HG03558 (cell line): ENCODE results near the gene ST7.

Experiments used
- ATAC-seq: cut with Tn5 transposase; IDR thresholded peaks from one replicate; pipeline ENCODE4 v1.9.1; 2021; ENCODE audit warnings: moderate number of reproducible peaks; ENCODE audit not compliant: unreplicated experiment; ENCODE audit errors: extremely low read depth

Gene ST7

GRCh38 chr7:117085275-117085674 lies 132.0 kb downstream of the ST7 start:
- ATAC-seq = no peak

- no peak for ATAC-seq
Measured at GRCh38 chr7:117085769-117086463, 132.6 kb downstream of the ST7 start.

GRCh38 chr7:117086788-117087187 lies 133.5 kb downstream of the ST7 start:
- ATAC-seq = no peak

GRCh38 chr7:117087639-117088396 lies 134.5 kb downstream of the ST7 start:
- no peak for ATAC-seq

GRCh38 chr7:117088623-117089194 lies 135.4 kb downstream of the ST7 start:
- ATAC-seq = no peak

- no peak for ATAC-seq
Measured at GRCh38 chr7:117090791-117091190, 137.5 kb downstream of the ST7 start.

GRCh38 chr7:117091721-117092120 lies 138.4 kb downstream of the ST7 start:
- no peak for ATAC-seq

GRCh38 chr7:117092785-117093184 lies 139.5 kb downstream of the ST7 start:
- no peak for ATAC-seq

GRCh38 chr7:117094457-117094856 lies 141.2 kb downstream of the ST7 start:
- no peak for ATAC-seq

- no peak for ATAC-seq
Measured at GRCh38 chr7:117095055-117095454, 141.8 kb downstream of the ST7 start.

- no peak for ATAC-seq
Measured at GRCh38 chr7:117096330-117096729, 143.0 kb downstream of the ST7 start.

GRCh38 chr7:117096942-117097341 lies 143.6 kb downstream of the ST7 start:
- no peak for ATAC-seq

GRCh38 chr7:117097860-117098259 lies 144.6 kb downstream of the ST7 start:
- ATAC-seq = no peak

- no peak for ATAC-seq
Measured at GRCh38 chr7:117098457-117098856, 145.2 kb downstream of the ST7 start.

GRCh38 chr7:117101026-117101425 lies 147.7 kb downstream of the ST7 start:
- ATAC-seq = no peak

GRCh38 chr7:117110480-117111315 lies 157.4 kb downstream of the ST7 start:
- ATAC-seq = peak; percentile 77

GRCh38 chr7:117111535-117111934 lies 158.2 kb downstream of the ST7 start:
- no peak for ATAC-seq

GRCh38 chr7:117112640-117113039 lies 159.3 kb downstream of the ST7 start:
- no peak for ATAC-seq

GRCh38 chr7:117113871-117114270 lies 160.6 kb downstream of the ST7 start:
- no peak for ATAC-seq

GRCh38 chr7:117114272-117114671 lies 161.0 kb downstream of the ST7 start:
- ATAC-seq = no peak

GRCh38 chr7:117116211-117116610 lies 162.9 kb downstream of the ST7 start:
- no peak for ATAC-seq
